Activated B cell treated with CpG ODN at 0.5 μM for 24 hours (primary cell): ENCODE results near the gene PCDHGA1. TPM values are rescaled to one million over a fixed set of nuclear protein-coding genes. Genes with fewer than 3 reads are reported as not detected.

ENCODE experiments used
- ATAC-seq: fragments of 200-7000 bp; cut with Tn5 transposase; one replicate; pipeline ENCODE4 v1.10.0; 2021; ENCODE audit warnings: low read depth, mild to moderate bottlenecking, moderate library complexity
- CTCF ChIA-PET: fragments of 350-600 bp; sonication (Branson Sonifier 250); formaldehyde crosslinking; loops from one replicate; lab custom pipeline; 2021; ENCODE audit warnings: antibody characterized with exemption; lab: Charles Lee
- POLR2A ChIA-PET: fragments of 350-600 bp; sonication (Branson Sonifier 250); formaldehyde crosslinking; loops from one replicate; lab custom pipeline; 2021; ENCODE audit warnings: antibody characterized with exemption; lab: Charles Lee
- DNase-seq: peaks from one replicate; pipeline ENCODE4 v3.0.0; 2022
- H3K27ac Mint-ChIP-seq: one replicate; pipeline ENCODE4 v1.8.0; 2020; ENCODE audit warnings: mixed read lengths
- H3K27me3 Mint-ChIP-seq: one replicate; pipeline ENCODE4 v1.8.0; 2021; ENCODE audit warnings: mixed read lengths
- H3K36me3 Mint-ChIP-seq: one replicate; pipeline ENCODE4 v1.8.0; 2021; ENCODE audit warnings: low read depth, mixed read lengths
- H3K4me1 Mint-ChIP-seq: one replicate; pipeline ENCODE4 v1.8.0; 2021; ENCODE audit warnings: mixed read lengths
- H3K4me3 Mint-ChIP-seq: one replicate; pipeline ENCODE4 v1.8.0; 2020; ENCODE audit warnings: mild to moderate bottlenecking, mixed read lengths
- H3K9me3 Mint-ChIP-seq: one replicate; pipeline ENCODE4 v1.8.0; 2020; ENCODE audit warnings: mixed read lengths
- intact Hi-C: fragments of 100-400 bp; cut with micrococcal nuclease; formaldehyde crosslinking; loops from one replicate; pipeline ENCODE4 v1.15.1; 2024
- total RNA-seq: library from RNA; stranded (reverse); gene quantifications from 2 replicates; pipeline ENCODE4 v1.2.3, GENCODE V29; 2022
- TF ChIP-seq, protein P1 (sequence below): fragments of 200-600 bp; IDR thresholded peaks from one replicate; pipeline ENCODE4 v1.8.0; 2022; ENCODE audit warnings: antibody characterized with exemption, mild to moderate bottlenecking

The PCDHGA1 gene
- total RNA-seq, 1 donor from 2014 or later = 0.29 TPM

GRCh38 chr5:141465351-141465750 is 135.0 kb downstream of the PCDHGA1 start:
- POLR2A ChIA-PET = no interaction called here
- DNase-seq (no peak), ATAC-seq (no peak)
- Mint-ChIP-seq H3K9me3 (peaks cover 2% of the 10 kb centered on the region), H3K27me3 (peaks cover 3% of the 10 kb centered on the region), H3K27ac (no peak overlapping the region), H3K4me3 (no peak overlapping the region), H3K4me1 (no peaks in the 10 kb centered on the region), H3K36me3 (no peaks in the 10 kb centered on the region)
- TF ChIP-seq, protein P1, sequence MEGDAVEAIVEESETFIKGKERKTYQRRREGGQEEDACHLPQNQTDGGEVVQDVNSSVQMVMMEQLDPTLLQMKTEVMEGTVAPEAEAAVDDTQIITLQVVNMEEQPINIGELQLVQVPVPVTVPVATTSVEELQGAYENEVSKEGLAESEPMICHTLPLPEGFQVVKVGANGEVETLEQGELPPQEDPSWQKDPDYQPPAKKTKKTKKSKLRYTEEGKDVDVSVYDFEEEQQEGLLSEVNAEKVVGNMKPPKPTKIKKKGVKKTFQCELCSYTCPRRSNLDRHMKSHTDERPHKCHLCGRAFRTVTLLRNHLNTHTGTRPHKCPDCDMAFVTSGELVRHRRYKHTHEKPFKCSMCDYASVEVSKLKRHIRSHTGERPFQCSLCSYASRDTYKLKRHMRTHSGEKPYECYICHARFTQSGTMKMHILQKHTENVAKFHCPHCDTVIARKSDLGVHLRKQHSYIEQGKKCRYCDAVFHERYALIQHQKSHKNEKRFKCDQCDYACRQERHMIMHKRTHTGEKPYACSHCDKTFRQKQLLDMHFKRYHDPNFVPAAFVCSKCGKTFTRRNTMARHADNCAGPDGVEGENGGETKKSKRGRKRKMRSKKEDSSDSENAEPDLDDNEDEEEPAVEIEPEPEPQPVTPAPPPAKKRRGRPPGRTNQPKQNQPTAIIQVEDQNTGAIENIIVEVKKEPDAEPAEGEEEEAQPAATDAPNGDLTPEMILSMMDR = no peak
- intact Hi-C loops = no loop called here
- CTCF ChIA-PET = interaction anchor here (0.9 to 1.1 kb wide), 2 partner anchors 10 to 13 kb away, joined by 4 read pairs; partner anchors contain the start of gene PCDHGC3

GRCh38 chr5:141475625-141476131 is 145.4 kb downstream of the PCDHGA1 start, which contains the start of gene PCDHGC3:
Gene PCDHGC3, plus strand, starts transcription at chr5:141475966. Its CDS starts 151 bp downstream, at chr5:141476117.
- H3K27ac Mint-ChIP-seq = peak within 1 kb of the TSS; percentile 32
- ChIA-PET CTCF (interaction anchor here (0.6 to 4.6 kb wide), 15 partner anchors 10 to 89 kb away, joined by 3 to 59 read pairs (median 5); partner anchors contain the start of genes PCDHGA10, PCDHGA12 and PCDHGB6), POLR2A (interaction anchor here (1.1 to 1.2 kb wide), 3 partner anchors 10 to 88 kb away, joined by 3 to 5 read pairs (median 4); no protein-coding TSS in a partner anchor)
- no peaks in the 10 kb centered on the region for H3K9me3 Mint-ChIP-seq
- peak; percentile 96 for ATAC-seq
- H3K4me1 Mint-ChIP-seq = peaks cover 28% of the 10 kb centered on the region
- H3K27me3 Mint-ChIP-seq = peaks cover 32% of the 10 kb centered on the region
- H3K36me3 Mint-ChIP-seq = peaks cover 2% of the 10 kb centered on the region
- DNase-seq = no peak
- TF ChIP-seq, protein P1 = no peak
- intact Hi-C loops = loop anchor here (1.0 to 2.0 kb wide), 6 partner anchors 9 to 83 kb away; partner anchors contain the start of gene PCDHGA12
- H3K4me3 Mint-ChIP-seq = peak within 1 kb of the TSS; percentile 93

DNA sequence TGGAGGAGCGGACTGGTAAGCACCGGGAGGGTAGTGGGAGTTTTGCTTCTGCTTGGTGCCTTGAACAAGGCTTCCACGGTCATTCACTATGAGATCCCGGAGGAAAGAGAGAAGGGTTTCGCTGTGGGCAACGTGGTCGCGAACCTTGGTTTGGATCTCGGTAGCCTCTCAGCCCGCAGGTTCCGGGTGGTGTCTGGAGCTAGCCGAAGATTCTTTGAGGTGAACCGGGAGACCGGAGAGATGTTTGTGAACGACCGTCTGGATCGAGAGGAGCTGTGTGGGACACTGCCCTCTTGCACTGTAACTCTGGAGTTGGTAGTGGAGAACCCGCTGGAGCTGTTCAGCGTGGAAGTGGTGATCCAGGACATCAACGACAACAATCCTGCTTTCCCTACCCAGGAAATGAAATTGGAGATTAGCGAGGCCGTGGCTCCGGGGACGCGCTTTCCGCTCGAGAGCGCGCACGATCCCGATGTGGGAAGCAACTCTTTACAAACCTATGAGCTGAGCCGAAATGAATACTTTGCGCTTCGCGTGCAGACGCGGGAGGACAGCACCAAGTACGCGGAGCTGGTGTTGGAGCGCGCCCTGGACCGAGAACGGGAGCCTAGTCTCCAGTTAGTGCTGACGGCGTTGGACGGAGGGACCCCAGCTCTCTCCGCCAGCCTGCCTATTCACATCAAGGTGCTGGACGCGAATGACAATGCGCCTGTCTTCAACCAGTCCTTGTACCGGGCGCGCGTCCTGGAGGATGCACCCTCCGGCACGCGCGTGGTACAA is 146.0 kb downstream of the PCDHGA1 start:
- H3K36me3 Mint-ChIP-seq = peaks cover 2% of the 10 kb centered on the region
- intact Hi-C loops = loop anchor here (1.0 to 2.0 kb wide), 4 partner anchors 8 to 46 kb away; partner anchors contain the start of gene PCDHGA12
- H3K9me3 Mint-ChIP-seq = no peaks in the 10 kb centered on the region
- ATAC-seq (peak; percentile 15), DNase-seq (no peak)
- H3K4me3 Mint-ChIP-seq = peak overlapping the region; percentile 93
- H3K27ac Mint-ChIP-seq = peak overlapping the region; percentile 32
- peaks cover 28% of the 10 kb centered on the region for H3K4me1 Mint-ChIP-seq
- H3K27me3 Mint-ChIP-seq = peaks cover 37% of the 10 kb centered on the region
- POLR2A ChIA-PET = interaction anchor here (1.1 to 1.2 kb wide), 3 partner anchors 47 to 87 kb away, joined by 3 to 5 read pairs (median 4); no protein-coding TSS in a partner anchor
- TF ChIP-seq, protein P1 = no peak
- CTCF ChIA-PET = interaction anchor here (0.7 to 4.6 kb wide), 13 partner anchors 10 to 88 kb away, joined by 3 to 59 read pairs (median 5); partner anchors contain the start of genes PCDHGA10, PCDHGA12 and PCDHGB6

DNA sequence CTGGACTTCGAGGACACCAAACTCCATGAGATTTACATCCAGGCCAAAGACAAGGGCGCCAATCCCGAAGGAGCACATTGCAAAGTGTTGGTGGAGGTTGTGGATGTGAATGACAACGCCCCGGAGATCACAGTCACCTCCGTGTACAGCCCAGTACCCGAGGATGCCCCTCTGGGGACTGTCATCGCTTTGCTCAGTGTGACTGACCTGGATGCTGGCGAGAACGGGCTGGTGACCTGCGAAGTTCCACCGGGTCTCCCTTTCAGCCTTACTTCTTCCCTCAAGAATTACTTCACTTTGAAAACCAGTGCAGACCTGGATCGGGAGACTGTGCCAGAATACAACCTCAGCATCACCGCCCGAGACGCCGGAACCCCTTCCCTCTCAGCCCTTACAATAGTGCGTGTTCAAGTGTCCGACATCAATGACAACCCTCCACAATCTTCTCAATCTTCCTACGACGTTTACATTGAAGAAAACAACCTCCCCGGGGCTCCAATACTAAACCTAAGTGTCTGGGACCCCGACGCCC is 146.8 kb downstream of the PCDHGA1 start:
- H3K27me3 Mint-ChIP-seq = peaks cover 37% of the 10 kb centered on the region
- no peak overlapping the region for H3K27ac Mint-ChIP-seq
- peaks cover 2% of the 10 kb centered on the region for H3K36me3 Mint-ChIP-seq
- peaks cover 28% of the 10 kb centered on the region for H3K4me1 Mint-ChIP-seq
- TF ChIP-seq, protein P1 = no peak
- POLR2A ChIA-PET = interaction anchor here (1.1 kb wide), 1 partner anchor 46 kb away, joined by 3 read pairs; no protein-coding TSS in a partner anchor
- intact Hi-C loops = loop anchor here (2.0 kb wide), 3 partner anchors 16 to 46 kb away; partner anchors contain the start of gene PCDHGA12
- DNase-seq (no peak), ATAC-seq (no peak)
- peak overlapping the region; percentile 93 for H3K4me3 Mint-ChIP-seq
- CTCF ChIA-PET = interaction anchor here (0.8 to 4.6 kb wide), 5 partner anchors 36 to 87 kb away, joined by 3 to 59 read pairs (median 7); no protein-coding TSS in a partner anchor
- H3K9me3 Mint-ChIP-seq = no peaks in the 10 kb centered on the region
